Activated CD8-positive, alpha-beta memory T cell treated with anti-CD3 and anti-CD28 coated beads, Interleukin-2, amount 50 U/mL, for 48 hours (primary cell): ENCODE results near the gene PTPRD.

Experiments
- DNase-seq: peaks from one replicate; pipeline ENCODE4 v3.0.0-alpha.2; 2020

Gene PTPRD

DNA sequence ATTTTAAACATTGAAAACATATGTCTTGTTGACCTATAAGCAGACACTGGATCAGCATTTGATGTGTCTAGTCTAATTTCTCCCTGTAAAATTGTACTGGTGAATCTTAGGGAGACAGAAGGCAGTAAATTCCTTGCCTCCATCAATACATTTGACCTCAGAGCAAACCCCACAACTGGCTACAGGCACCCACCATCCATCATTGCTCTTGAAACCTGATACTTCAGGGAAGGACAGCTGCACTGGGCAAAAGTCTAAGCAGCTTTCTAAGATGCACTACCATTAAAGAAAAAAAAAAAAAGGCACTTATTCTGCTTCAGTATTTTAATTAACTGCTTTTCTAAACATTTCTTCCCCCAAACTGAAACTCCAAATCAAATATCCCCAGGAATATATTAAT is 1761.9 kb downstream of the PTPRD start:
- DNase-seq: no peak

DNA sequence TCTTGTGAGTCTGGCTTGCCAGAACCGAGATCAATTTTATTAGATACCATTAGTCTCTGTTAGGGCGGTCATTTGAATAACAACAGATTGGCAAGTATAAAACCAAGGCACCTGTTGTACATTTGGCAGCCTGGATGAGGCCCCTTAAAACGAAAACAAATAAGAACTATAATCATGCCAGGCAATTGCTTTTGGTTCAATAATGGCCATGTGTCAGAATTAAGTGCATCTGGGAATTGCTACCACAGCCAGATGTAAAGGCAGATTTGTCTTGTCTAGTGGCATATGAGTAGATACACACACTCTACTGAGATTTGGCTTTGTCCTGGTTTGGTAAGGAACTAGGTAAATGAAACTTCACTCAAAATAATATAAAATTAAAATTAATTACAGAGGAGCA is 1767.0 kb downstream of the PTPRD start:
- DNase-seq: no peak

DNA sequence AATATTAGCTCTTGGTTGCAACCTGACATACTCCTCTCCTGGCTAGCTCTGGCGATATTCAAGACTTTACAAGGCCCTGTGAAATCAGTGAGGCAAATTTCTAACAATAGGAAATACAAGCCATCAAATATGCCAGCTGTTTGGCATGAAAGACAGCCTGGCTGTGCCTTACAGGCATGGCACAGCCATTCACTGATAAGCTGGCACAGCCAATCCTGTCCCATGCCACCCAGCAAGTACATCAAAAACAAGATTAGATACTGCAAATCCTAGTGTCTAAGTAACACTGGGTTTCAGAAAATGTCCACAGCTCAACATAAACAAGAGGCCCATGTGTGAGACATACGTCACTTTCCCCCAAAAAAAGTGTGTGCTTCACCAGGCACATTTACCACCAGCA is 1767.4 kb downstream of the PTPRD start:
- DNase-seq: no peak

DNA sequence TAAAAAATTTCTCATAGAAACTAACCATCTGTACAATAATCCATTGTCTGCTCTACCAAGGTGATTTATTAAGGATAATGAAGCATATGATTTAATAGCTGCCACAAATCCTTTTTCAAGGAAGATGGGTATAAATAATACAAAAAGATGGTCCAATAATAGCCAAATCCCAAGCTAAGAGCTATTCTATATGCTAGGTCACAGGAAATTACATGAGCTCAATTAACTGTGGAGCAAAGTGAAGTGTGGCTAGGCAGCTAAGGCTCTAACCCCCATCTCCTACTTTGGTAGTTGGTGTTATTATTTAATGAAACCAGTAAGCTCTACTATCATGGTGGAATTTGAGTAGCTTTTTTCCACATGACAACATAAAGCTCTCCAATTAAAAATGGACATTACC is 1768.3 kb downstream of the PTPRD start:
- no peak for DNase-seq

DNA sequence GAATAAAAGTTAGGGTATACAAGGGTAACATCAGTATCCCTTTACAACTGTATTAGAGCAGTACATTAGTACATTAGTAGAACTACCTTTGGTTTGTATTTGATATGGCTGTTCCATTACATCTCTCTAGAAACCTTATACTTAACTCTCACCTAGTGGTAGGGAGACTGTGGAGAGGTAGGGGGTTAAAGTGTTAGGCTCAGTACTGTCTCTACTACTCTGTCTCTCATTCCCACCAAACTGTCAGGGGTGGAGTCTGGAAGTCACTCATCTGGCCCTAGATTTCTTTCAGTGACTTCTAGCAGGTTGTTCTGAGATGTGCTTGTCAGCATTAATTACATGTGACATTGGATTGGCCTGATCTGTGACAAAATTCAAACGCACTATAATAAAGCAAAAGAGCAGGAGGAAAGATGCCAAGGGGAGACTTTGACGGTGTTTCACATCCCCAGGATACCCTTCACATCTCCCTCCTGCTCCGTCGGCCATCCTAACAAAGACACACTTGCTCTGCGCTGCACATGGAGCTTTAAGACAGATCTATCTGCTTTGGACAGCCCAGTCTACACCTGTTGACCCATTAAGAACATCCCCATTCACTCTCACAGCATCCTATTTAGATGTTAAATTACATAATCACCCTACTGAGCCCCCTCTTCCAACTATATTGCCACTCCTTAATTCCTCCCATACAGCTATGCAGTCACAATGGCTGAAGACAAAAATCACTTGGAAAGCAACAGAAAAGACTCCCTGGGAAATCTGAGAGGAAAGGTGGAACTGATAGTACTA is 1770.2 kb downstream of the PTPRD start:
- DNase-seq: no peak

DNA sequence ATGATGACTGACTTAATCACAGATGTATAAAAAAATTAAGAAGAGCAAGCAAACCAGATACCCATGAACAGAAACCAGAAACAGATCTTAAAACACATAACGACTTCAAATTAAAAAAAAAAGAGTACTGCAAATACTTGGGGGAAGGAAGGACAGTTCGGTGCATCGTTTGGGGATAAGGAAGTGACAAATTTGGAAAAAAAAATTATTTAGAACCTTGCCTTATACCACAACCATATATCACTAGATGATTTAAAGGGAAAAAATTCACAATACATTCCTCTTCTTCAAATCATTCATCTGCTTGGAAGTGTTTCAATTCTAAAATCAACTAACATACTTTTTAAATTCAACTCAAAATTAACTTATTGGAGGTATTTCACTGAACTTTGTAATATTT is 1774.7 kb downstream of the PTPRD start:
- no peak for DNase-seq

DNA sequence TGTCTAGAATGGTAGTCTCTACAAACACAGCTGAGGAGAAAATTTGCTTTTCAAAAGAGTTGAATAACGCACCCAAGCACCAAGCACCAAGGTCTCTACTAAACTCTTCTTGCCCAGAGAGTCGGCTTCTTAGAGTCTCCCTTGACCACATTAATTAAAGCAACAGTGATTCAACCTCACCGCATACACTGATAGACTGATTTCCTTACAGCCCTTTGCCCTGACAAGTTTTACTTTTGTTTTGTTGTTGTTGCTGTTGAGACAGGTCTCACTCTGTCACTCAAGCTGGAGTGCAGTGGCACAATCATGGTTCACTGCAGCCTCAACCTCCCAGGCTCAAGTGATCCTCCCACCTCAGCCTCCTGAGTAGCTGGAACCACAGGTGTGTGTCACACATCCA is 1777.5 kb downstream of the PTPRD start:
- no peak for DNase-seq

DNA sequence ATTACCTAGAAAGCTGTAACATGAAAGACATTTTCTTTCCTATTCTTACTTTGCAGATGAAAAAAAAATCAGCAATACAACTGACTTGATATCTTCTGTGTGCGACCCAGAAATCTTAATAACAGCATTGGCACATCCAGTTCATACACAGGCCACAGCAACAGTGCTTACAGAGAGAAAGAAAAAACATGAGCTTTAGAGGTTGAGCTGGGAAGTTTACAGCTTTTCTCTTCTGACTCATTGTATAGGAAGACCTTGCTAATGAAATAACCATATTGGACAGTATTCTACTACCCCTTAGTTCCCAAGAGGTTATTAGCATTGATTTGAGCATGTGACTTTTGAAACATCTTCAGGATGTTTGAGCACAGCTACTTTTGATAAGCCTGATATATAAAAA is 1779.8 kb downstream of the PTPRD start:
- no peak for DNase-seq

DNA sequence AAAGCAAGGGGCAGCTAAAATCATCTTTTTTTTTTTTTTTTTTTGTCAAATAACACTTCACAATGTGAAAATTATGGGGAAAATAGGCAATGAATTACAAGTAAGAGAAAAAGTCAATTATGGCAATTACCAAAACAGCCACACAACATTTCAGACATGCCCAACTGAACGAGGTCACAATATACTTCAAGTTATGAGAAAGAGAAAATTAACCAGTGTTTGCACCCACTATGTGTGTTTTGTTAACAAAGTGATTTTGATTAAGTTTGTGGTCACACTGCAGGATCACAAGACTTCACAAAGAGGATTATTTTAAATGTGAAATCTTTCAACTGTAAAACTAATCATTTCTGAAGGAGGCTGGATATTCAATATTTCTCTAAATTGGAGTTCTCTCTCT is 1780.4 kb downstream of the PTPRD start:
- no peak for DNase-seq

DNA sequence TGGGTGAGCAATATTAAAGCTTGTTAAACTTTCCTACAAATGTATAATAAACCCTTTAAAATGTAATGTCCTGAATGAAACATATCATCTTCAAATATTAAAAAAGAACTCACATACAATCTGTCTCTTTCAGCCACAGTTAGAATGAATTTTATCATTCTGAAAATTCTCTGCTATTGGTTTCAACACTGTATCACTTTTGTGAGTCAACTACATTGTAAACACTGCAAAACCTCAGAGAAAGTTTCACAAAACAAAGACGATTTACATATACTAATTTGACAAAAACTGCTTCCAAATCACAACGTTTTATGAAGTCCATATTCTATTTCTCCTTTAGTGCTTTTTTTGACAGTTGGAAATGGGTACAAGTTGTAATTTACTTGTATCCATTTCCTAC is 1781.2 kb downstream of the PTPRD start:
- DNase-seq: no peak

DNA sequence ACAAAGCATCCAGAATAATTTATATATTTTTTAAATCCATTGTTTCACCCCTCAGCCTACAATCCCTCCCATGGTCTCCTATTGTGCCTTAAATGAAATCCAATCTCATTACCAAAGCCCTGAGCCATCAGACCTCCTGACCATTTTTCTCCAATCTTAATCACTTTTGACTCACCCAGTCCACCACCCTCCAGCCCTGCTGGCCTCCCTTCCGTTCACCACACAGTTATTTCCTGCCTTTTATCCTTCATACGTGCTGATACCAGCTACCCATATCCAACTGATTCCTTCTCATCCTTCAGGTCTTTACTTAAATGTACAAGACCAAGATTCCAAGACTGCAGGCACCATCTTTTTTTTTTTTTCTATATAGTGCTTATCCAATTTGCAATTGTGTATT is 1786.5 kb downstream of the PTPRD start:
- no peak for DNase-seq

DNA sequence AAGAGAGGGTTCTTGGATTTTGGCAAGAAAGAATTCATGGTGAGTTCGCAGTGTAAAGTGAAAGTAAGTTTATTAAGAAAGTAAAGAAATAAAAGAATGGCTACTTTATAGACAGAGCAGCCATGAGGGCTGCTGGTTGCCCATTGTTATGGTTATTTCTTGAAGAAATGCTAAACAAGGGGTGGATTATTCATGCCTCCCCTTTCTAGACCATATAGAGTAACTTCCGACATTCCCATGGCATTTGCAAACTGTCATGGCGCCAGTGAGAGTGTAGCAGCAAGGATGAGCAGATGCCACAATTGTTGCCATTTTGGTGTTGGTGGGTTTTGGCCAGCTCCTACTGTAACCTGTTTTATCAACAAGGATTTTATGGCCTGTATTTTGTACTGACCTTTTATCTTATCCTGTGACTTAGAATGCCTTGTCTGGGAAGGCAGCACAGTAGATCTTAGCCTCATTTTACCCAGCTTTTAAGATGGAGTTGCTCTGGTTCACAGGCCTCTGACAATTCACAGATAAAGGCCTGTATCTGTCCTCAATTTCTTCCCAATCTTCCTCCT is 1787.1 kb downstream of the PTPRD start:
- no peak for DNase-seq

DNA sequence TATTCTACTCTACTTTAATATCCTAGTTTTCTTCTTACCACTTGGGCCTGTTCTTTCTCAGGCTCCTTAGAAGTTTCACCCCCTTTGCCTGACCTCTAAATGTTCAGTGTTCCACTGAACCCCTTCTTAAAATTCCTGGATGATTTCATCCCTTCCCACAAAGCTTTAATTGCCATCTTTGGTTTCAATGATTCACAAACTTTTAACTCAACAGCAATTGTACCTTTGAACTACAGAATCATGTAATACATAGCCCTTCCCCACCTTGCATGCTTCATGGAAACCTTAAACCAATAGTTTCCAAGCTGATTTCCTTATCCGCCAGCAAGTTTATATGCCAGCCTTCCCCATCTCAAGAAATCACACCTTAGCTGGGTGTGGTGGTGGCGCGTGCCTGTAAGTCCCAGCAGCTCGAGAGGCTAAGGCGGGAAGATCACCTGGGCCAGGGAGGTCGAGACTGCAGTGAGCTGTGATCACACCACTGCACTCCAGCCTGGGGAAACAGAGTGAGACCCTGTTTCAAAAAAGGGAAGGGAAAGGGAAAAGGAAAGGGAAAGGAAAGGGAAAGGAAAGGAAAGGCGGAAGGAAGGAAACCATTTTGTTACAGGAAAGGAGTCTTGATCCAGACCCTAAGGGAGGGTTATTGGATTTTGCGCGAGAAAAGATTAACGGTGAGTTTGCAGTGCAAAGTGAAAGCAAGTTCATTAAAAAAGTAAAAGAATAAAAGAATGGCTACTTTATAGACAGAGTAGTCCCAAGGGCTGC is 1789.5 kb downstream of the PTPRD start:
- no peak for DNase-seq

DNA sequence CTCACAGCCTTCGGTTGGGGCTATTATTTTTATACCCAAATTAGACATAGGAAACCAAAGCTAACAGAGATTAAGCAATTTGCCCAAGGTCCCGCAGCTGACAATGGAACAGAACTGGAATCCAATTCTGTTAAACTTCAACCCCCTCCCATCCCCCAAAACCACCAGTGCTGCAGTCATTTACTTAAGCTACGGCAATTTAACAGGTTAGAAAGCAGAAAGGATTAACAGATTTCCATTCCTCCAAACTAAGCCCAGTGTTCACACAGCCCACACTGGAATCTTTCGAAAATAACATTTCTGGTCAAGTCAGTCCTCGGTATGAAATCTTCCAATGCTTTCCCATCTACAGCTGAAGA is 1790.2 kb downstream of the PTPRD start:
- DNase-seq: no peak

DNA sequence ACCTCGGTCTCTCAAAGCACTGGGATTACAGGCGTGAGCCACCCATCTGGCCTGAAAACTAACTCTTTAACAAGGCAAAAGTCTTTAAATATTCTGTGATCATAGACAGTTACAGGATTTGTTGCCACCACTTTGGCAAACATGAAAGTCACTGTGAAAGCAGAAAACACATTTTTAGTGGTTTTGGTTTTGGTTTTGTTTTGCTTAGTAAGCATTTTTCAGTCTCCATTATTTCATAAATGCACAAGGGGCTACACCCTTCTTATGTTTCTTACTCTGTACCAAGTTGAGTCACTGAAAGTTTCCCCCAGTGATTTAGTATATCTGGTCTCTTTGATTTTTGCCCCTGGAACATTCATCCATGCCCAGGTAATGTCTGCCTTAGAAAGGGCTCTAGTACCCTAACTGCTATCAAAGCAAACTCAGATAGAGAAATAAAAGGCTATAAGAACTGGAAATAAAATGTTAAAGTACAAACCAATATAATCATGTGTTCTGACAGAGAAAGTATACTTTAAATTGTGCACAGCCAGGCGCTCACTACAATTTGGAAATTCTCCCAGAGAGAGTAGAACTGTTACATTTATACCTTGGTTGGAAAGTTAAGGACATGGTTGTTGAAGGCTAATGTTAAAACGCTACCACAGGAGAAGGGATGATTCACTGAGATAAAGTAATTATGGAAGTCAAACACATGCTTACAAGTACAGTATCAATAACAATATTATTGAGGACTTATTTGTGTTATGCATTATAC is 1790.7 kb downstream of the PTPRD start:
- no peak for DNase-seq

DNA sequence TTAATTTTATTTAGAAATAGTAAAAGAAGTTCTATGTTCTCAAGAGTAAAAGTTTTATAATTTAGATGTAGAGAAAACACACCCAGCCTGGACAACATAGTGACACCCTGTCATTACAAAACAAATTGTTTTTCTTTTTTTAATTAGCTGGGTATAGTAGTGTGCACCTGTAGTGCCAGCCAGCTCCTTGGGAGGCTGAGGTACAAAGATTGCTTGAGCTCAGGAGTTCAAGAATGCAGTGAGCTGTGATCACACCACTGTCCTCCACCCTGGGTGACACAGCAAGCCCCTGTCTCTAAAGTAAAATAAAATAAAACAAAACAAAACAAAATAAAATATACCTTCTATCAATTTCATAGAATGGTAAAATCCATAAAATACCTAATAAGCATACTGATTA is 1795.5 kb downstream of the PTPRD start:
- no peak for DNase-seq

DNA sequence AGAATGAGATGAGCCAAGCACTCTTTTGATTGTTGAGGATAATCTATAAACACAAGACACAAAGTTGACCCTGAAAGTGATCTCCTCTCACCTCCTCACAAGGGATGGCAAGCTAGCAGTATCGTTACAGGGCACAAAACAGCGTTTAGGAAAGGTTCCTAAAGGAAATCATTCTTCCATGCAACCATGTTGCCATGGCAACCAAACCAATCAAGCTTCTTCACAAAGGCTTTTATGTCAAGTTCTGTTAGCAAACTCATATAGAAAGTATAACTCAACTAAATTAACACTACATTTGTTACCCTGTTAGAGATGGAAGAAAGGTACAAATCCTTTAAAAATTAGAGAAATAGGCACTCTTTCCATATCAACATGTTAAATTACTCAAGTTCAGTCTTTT is 1796.4 kb downstream of the PTPRD start:
- no peak for DNase-seq

DNA sequence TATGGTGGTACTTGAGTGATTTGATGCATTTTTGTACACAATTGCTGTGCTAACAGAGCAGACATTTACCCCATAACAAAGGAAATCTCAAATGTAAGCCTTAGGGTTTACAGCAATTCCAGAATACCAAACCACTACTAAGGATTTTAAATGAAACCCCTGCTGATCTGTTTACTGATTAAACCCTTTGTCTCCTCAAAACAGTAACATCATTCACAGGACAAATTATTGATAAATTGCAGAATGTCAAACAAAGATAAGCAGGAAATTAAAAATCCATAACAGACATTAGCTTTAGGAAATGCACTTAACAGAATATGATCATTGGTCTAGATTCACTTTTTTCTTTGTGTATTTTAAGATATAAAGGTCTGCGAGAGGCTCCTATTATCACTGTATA is 1796.9 kb downstream of the PTPRD start:
- DNase-seq: no peak

DNA sequence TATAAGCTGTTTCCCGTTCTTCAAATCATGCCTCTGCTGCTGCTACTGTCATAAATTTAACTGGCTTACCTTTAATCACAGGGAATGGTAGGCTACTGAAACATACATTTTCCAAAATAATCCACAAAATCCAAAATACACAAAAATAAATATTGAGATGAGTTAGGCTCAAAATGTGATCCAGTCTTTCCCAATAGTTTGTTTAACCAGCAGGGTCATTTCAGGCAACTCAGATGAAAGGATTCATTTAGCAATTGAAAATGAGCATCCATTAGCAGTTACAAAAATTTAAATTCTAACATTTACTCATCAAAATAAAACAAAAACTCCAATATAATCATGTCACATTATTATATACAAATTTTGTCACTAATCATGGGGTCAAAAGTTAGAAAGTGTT is 1797.6 kb downstream of the PTPRD start:
- no peak for DNase-seq

DNA sequence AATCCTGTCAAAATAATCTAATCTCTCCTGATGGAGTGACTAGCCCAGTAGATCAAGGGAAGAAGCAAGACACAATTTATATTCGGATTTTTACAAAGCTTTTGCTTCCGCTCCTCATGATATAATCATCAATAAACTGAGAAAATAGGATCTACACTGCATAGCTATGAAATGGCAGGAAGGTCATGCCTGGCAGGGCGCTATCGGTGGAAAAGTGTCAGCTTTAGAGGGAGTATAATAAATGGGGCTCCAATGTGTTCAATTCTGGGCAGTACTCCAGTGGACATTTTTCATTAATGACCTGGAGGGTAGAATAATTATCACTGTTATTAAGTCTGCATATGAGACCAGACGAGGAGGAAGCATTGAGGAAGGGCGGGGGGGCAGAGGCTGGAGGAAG is 1799.9 kb downstream of the PTPRD start:
- DNase-seq: no peak

DNA sequence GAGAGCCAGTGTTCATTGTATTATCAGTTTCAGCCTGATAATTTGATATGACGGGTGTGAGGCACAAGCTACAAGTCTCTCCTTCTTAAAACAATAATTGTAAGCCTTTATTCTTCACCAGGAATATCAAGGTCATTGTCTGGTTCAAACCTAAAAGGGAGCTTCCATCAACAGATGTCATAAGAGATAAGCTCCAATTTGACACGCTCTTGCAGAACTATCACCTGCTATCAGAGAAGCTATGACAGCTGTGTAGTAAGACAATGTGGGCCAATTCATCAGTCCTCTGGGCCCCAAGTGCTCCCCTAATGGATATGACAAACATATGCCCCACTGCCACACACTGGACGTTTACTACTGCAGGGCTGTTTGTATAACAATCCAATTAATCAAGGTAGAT is 1803.1 kb downstream of the PTPRD start:
- no peak for DNase-seq

DNA sequence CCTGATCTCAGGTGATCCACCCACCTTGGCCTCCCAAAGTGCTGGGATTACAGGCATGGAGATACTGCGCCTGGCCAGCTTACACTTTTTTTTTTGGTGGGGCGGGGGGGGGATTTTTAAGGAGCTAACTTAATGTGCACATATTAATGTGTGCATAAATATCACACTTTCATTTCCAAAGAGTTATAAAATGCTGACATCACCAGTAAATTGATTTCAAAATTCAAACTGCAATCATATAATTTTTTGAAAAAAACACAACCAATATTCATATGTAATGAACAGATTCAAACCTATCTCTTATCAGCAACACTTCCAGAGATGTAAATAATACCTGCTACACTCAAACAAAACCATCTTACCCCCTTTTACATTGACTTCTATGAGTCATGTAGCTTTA is 1806.7 kb downstream of the PTPRD start:
- DNase-seq: no peak

DNA sequence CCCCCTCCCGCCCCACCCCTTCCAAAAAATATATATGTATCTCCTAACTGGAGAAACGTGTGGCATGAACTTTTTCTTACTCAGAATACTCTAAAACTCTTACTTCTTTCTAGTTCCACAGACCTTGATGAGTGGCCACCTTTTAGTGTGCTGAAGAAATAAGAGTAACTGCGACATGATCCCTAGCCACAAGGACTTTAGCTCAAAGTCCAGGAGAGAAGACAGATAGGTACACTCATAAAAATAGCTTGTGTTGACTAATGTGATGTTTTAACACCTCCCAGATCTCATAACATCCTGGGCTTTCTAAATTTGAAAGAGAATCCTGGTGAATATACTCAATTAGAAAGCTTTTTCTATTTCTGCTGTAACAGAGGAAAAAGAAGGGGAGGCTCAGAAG is 1808.2 kb downstream of the PTPRD start:
- no peak for DNase-seq

DNA sequence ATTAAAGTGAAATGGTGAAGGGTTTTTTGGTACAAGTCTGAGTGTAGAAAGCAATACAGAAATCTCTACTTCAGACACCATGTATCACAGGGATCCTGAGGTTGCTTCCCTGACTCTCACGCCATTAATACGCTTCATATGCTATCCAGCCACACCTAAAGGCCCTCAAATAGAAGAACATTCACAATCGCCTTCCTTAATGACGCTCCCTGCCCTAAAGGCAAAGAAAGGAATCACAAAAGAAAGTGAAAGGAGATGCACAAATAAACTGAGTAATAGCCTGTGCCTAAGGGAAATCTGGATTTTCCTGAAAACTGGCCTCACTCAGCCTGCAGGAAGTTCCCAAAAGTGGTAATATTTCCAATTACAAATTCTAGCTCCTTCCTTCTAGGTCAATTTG is 1810.6 kb downstream of the PTPRD start:
- no peak for DNase-seq
